Lower leg skin (tissue), 3 donors: ENCODE results near the gene ADGRG6.

Source experiments
- CTCF ChIP-seq, 3 donors: fragments of 450-650 bp; IDR thresholded peaks; one replicate each; pipeline ENCODE4 v1.5.1; 2016; ENCODE audit warnings: antibody characterized with exemption in 3 of 3, mild to moderate bottlenecking in 3 of 3, moderate library complexity in 2 of 3
- POLR2A ChIP-seq, 2 donors: fragments of 450-650 bp; IDR thresholded peaks; one replicate each; pipeline ENCODE4 v1.6.1; 2016 to 2017; ENCODE audit warnings: antibody characterized with exemption in 2 of 2, mild to moderate bottlenecking in 1 of 2, moderate library complexity in 1 of 2

- TF ChIP-seq CTCF (IDR thresholded peaks at IDR 0.05) (no peak), POLR2A (IDR thresholded peaks at IDR 0.05) (no peak)
Observed at GRCh38 chr6:142407685-142408273, 106.0 kb downstream of the ADGRG6 start.
